Muscle layer of duodenum (tissue), 2 donors: Measurements from ENCODE around the gene OSBPL10.

Source experiments
- H3K27ac ChIP-seq: one replicate; pipeline ENCODE4 v1.7.0; 2013; ENCODE audit warnings: mild to moderate bottlenecking, low read length
- H3K27me3 ChIP-seq: one replicate; pipeline ENCODE4 v1.7.0; 2013; ENCODE audit warnings: low read depth, mild to moderate bottlenecking, control low read depth, low read length
- H3K36me3 ChIP-seq, 2 donors: one replicate each; pipeline ENCODE4 v1.7.0; 2013; ENCODE audit warnings: low read length in 2 of 2, control low read depth in 1 of 2, mild to moderate bottlenecking in 1 of 2; ENCODE audit not compliant: insufficient read depth in 2 of 2, control insufficient read depth in 1 of 2
- H3K4me1 ChIP-seq, 2 donors: one replicate each; pipeline ENCODE4 v1.7.0; 2013; ENCODE audit warnings: low read length in 2 of 2, mild to moderate bottlenecking in 2 of 2, control low read depth in 1 of 2, moderate library complexity in 1 of 2; ENCODE audit not compliant: insufficient read depth in 2 of 2, control insufficient read depth in 1 of 2
- H3K4me3 ChIP-seq, 2 donors: one replicate each; pipeline ENCODE4 v1.7.0; 2013; ENCODE audit warnings: low read length in 2 of 2, low read depth in 1 of 2, mild to moderate bottlenecking in 1 of 2
- H3K9me3 ChIP-seq, 2 donors: one replicate each; pipeline ENCODE4 v1.7.0; 2013; ENCODE audit warnings: low read length in 2 of 2, control low read depth in 1 of 2, mild to moderate bottlenecking in 1 of 2; ENCODE audit not compliant: control insufficient read depth in 1 of 2
- donor health status: healthy.

The OSBPL10 gene

DNA sequence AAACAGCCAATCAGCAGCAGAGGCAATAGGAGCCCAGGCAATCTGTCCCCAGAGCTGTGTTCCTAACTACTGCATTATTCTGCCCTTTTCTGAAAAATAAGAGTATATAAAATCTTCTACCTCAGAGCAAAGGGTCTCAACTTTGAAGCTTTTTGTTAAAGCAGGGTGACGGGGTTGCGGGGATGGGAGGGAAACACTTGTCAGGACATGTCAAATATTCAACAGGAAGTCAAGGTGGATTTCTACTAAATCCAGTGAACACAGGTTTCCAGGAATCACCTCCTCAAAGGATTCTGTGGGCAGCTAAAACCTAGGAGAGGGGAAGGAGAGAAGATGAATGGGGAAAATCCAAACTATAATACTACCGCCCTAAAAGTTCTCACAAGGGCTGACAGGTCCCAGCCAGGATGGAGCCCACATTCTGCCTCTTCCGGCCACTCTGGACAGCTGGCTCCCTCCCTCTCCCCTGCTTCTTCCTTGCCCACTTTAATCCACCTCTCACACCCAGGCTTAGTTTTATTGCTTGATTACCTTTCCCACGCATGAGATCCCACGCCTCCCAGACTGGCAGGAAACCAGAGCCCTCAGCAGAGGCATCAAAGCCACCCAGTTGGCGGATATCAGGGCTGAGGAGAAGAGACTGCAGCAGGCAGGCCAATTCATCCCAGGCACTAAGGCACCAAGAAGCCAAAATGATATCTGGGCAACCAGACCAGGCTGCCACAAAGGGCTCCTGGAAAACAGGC lies 77.2 kb downstream of the OSBPL10 start:
- peaks cover 0 to 6% of the 10 kb centered on the region in 2 donors for H3K4me1 ChIP-seq
- H3K4me3 ChIP-seq: no peak overlapping the region
- H3K27me3 ChIP-seq: no peaks in the 10 kb centered on the region
- H3K36me3 ChIP-seq: no peaks in the 10 kb centered on the region
- H3K27ac ChIP-seq: no peak overlapping the region
- no peaks in the 10 kb centered on the region for H3K9me3 ChIP-seq

DNA sequence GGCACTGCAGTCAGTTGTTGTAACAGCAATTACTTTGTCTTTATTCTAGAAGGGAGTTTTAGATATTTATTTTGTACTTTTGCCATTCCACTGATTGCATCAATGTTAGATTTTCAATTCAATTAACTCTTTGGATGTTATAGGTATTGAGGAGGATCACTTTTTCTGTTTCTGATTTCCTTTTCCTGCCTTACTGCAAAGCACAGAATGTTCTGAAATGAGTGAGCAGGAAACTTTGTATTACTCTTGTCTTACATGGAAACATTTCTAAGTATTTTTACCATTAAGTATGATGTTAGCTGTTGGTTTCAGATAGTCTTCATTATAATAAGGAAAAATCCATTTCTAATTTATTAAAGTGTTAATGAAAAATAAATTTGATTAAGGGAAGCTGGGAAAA lies 80.5 kb downstream of the OSBPL10 start:
- no peaks in the 10 kb centered on the region for H3K36me3 ChIP-seq
- no peaks in the 10 kb centered on the region for H3K9me3 ChIP-seq
- peaks cover 0 to 6% of the 10 kb centered on the region in 2 donors for H3K4me1 ChIP-seq
- no peak overlapping the region for H3K4me3 ChIP-seq
- H3K27ac ChIP-seq: no peak overlapping the region
- H3K27me3 ChIP-seq: no peaks in the 10 kb centered on the region

DNA sequence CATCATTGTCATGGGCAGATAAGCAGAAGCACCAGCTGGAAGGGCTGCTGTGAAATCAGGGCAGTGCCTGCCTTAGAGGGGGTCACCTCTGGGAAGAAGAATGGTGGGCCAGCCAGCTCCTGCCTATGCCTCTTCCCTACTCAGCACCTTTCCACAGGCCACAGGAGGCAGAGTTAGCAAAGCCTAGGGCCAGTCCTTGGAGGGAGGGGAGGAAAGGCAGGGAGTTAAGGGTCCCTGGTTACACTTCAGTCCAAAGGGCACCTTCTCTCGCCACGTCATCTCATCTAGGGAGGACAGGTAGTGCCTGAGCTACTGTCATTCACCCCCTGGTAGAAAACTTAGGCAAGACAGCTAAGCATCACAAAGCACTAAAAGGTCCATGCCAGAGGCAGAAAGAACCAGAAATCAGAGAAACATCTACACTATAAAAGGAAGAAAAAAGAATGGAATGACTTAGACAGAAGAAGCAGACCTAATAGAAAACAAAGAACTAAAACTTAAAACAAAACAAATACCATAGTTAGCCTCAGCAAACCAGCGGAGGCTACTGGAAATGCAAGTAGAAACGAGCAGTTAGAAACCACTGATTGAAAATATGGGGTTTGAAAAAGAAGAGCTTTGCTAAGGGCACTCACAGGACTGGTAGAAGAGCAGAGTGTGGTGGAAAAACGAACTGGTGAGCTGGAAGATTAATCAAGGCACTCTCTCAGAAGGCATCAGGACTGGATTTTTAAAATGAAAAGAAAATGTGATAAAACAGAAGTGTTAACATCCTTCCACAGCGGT lies 84.2 kb downstream of the OSBPL10 start:
- peaks cover 0 to 12% of the 10 kb centered on the region in 2 donors for H3K4me1 ChIP-seq
- no peaks in the 10 kb centered on the region for H3K9me3 ChIP-seq
- no peak overlapping the region for H3K27ac ChIP-seq
- no peak overlapping the region for H3K4me3 ChIP-seq
- H3K27me3 ChIP-seq: no peaks in the 10 kb centered on the region
- no peaks in the 10 kb centered on the region for H3K36me3 ChIP-seq

GRCh38 chr3:31896026-31896425 lies 85.0 kb downstream of the OSBPL10 start:
- no peak overlapping the region for H3K4me3 ChIP-seq
- no peaks in the 10 kb centered on the region for H3K36me3 ChIP-seq
- H3K27ac ChIP-seq: no peak overlapping the region
- no peaks in the 10 kb centered on the region for H3K27me3 ChIP-seq
- peaks cover 0 to 12% of the 10 kb centered on the region in 2 donors for H3K4me1 ChIP-seq
- H3K9me3 ChIP-seq: no peaks in the 10 kb centered on the region

DNA sequence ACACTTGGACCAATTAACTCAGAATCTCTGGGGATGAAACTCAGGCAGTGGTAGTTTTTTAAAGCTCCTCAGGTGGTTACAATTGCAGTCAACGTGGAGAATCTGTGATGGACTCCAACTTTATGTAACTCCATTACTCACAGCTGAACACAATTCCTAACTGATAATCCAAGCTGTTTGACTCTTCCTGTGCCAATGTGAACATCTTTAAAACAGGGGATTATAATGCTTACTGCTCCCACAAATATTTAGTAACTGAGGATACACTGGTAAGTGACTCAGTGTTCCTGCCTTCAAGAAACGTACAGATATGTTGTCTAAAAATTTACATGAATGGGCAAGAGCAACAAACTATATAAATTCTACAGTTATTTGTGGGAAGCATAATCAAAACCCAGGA lies 85.6 kb downstream of the OSBPL10 start:
- H3K9me3 ChIP-seq: no peaks in the 10 kb centered on the region
- H3K27ac ChIP-seq: no peak overlapping the region
- H3K4me3 ChIP-seq: no peak overlapping the region
- no peaks in the 10 kb centered on the region for H3K36me3 ChIP-seq
- H3K4me1 ChIP-seq: peaks cover 0 to 12% of the 10 kb centered on the region in 2 donors
- no peaks in the 10 kb centered on the region for H3K27me3 ChIP-seq

- Histone ChIP-seq H3K36me3 (no peaks in the 10 kb centered on the region), H3K27me3 (no peaks in the 10 kb centered on the region), H3K4me1 (peaks cover 0 to 12% of the 10 kb centered on the region in 2 donors), H3K9me3 (no peaks in the 10 kb centered on the region), H3K27ac (no peak overlapping the region), H3K4me3 (no peak overlapping the region)
Observed at GRCh38 chr3:31892916-31893573, 88.0 kb downstream of the OSBPL10 start.

DNA sequence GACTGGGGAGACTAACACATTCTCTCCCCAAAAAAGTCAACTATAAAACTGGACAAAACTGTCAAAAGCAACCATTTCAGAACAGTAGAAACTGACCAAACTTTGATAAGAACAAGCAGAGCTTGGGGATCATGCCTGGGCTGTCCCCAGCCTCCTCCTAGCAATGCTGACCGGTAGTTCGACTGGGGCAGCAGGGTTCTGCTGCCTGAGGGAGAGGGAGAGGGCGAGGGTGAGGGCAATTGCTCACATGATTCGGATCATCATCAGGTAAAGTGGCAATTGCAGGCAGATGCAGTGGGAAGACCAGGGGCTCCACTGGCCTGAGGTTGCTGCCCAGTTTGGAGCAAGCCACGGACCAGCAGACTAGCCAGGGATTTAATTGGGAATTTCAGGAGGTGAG lies 88.6 kb downstream of the OSBPL10 start:
- no peaks in the 10 kb centered on the region for H3K9me3 ChIP-seq
- no peaks in the 10 kb centered on the region for H3K27me3 ChIP-seq
- no peaks in the 10 kb centered on the region for H3K36me3 ChIP-seq
- H3K4me3 ChIP-seq: no peak overlapping the region
- no peak overlapping the region for H3K27ac ChIP-seq
- H3K4me1 ChIP-seq: peaks cover 0 to 12% of the 10 kb centered on the region in 2 donors

DNA sequence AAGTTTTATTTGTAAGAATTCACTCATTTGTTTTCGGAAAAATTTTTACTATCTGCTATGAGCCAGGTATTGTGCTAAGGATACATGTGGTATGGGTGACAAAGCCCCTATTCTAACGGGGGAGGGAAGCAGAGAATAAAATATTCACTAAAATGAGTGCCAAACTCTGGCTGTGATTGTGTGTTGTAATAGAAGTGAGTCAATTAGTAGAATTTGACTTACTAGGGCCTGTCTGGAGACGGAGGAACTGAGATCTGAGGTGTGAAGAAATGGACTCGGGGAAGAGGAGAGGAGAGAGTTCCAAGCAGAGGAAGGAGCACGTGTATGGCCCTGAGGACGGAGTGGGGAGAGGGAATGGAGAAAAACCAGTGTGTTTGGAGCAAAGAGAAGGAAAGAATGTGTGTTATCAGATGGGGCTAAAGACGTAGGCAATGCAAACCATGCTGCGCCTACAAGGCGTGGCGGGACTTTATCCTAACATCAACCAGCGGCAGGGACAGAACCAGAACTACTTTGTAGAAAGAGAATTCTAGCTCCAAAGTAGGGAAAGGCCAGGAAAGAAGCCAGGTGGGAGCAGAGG lies 89.1 kb downstream of the OSBPL10 start:
- H3K4me3 ChIP-seq: no peak overlapping the region
- H3K27me3 ChIP-seq: no peaks in the 10 kb centered on the region
- H3K36me3 ChIP-seq: no peaks in the 10 kb centered on the region
- no peak overlapping the region for H3K27ac ChIP-seq
- H3K4me1 ChIP-seq: peaks cover 0 to 12% of the 10 kb centered on the region in 2 donors
- H3K9me3 ChIP-seq: no peaks in the 10 kb centered on the region

- H3K36me3 ChIP-seq: no peaks in the 10 kb centered on the region
- peaks cover 0 to 12% of the 10 kb centered on the region in 2 donors for H3K4me1 ChIP-seq
- H3K27me3 ChIP-seq: no peaks in the 10 kb centered on the region
- no peaks in the 10 kb centered on the region for H3K9me3 ChIP-seq
- H3K27ac ChIP-seq: no peak overlapping the region
- no peak overlapping the region for H3K4me3 ChIP-seq
Observed at GRCh38 chr3:31890742-31891469, 90.2 kb downstream of the OSBPL10 start.

DNA sequence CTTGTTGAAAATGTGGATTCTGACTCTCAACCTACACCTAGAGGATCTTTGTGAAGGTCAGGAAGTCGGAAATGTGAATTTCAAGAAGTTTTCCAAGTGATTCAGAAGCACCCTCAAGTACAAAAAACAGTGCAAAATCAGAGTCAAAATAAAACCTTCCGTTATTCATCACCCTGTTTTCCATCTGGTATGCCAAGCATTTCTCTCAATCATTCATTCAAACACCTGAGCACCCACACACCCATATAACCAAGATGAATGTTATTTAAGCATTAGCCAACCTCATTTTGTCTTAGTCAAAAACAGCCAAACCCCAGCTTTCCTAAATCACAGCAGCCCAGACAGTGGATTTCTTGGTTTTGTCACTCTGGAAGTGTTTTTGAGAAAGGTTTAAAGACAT lies 91.1 kb downstream of the OSBPL10 start:
- peaks cover 0 to 12% of the 10 kb centered on the region in 2 donors for H3K4me1 ChIP-seq
- H3K27me3 ChIP-seq: no peaks in the 10 kb centered on the region
- no peak overlapping the region for H3K4me3 ChIP-seq
- no peak overlapping the region for H3K27ac ChIP-seq
- no peaks in the 10 kb centered on the region for H3K36me3 ChIP-seq
- no peaks in the 10 kb centered on the region for H3K9me3 ChIP-seq
